Measurements from ENCODE around the gene HAPLN2. TPM values are rescaled to one million over a fixed set of nuclear protein-coding genes. Genes with fewer than 3 reads are reported as not detected.

HAPLN2 gene
- total RNA-seq, 4 donors from 2014 or later: 0.55 to 1.9 TPM; not detected in 2

DNA sequence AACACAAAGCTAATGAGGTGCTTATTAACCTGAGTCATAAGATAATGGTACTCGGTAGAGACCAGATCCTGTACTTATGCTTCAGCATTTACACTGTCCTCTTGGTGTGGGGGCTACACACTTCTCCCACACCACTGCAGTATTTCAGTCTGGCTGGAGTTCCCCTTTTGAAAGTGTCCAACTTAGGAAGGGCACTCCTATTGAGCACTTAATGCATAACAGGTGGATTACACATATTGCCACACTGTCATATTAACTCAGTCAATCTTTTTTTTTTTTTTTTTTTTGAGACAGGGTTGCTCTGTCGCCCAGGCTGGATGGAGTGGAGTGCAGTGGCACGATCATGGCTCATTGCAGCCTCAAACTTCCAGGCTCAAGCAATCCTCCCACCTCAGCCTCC, 19.4 kb upstream of the HAPLN2 start:
- in situ Hi-C loops (cut with MboI; ENCODE audit: low pct_ligation_motif_present in 1 of 4, low pct_unique_long_range_greater_than_20kb in 1 of 4, low sequenced_read_pairs in 3 of 4) (loop anchor here in 3 of 4 donors (10.0 to 25.0 kb wide), 3 partner anchors 125 to 213 kb away; no protein-coding TSS in a partner anchor), intact Hi-C loops (cut with DNase I; ENCODE audit: low total_unique reads) (no loop called here)
- no peak overlapping the region for H3K27ac ChIP-seq
- peaks cover 9 to 20% (median 17%) of the 10 kb centered on the region in 4 donors for H3K4me1 ChIP-seq
- TF ChIP-seq, protein P1, sequence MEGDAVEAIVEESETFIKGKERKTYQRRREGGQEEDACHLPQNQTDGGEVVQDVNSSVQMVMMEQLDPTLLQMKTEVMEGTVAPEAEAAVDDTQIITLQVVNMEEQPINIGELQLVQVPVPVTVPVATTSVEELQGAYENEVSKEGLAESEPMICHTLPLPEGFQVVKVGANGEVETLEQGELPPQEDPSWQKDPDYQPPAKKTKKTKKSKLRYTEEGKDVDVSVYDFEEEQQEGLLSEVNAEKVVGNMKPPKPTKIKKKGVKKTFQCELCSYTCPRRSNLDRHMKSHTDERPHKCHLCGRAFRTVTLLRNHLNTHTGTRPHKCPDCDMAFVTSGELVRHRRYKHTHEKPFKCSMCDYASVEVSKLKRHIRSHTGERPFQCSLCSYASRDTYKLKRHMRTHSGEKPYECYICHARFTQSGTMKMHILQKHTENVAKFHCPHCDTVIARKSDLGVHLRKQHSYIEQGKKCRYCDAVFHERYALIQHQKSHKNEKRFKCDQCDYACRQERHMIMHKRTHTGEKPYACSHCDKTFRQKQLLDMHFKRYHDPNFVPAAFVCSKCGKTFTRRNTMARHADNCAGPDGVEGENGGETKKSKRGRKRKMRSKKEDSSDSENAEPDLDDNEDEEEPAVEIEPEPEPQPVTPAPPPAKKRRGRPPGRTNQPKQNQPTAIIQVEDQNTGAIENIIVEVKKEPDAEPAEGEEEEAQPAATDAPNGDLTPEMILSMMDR (IDR thresholded peaks at IDR 0.05): peak in 2 of 5 experiments; percentile 12 to 15
- no peak for TF ChIP-seq EP300 (IDR thresholded peaks at IDR 0.05; ENCODE audit: low read depth)
- no peaks in the 10 kb centered on the region for H3K27me3 ChIP-seq
- 50 to 67% methylated on average over 2 to 3 of the region's 3 CpGs for WGBS, 2 donors (ENCODE audit: low coverage in 1 of 2)
- DNase-seq: no peak
- peaks cover 0 to 9% (median 0%) of the 10 kb centered on the region in 4 donors for H3K36me3 ChIP-seq
- H3K9me3 ChIP-seq: no peaks in the 10 kb centered on the region
- H3K4me3 ChIP-seq: no peak overlapping the region

DNA sequence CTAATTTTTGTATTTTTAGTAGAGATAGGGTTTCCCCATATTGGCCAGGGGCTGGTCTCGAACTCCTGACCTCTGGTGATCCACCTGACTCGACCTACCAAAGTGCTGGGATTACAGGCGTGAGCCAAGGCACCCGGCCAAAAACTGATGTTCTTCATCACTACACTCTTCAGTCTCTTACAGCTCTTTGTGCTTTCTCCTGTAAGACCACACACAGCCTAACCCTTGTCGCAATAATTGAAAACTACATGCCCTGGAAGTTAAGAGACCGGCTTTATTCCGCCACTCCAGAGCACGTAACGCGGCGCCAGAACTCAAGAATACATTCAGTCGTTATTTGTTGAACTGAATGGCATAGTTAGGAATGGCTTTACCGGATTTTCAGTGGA, 18.5 kb upstream of the HAPLN2 start:
- in situ Hi-C loops (cut with MboI; ENCODE audit: low pct_ligation_motif_present in 1 of 4, low pct_unique_long_range_greater_than_20kb in 1 of 4, low sequenced_read_pairs in 3 of 4): loop anchor here in 3 of 4 donors (10.0 to 25.0 kb wide), 3 partner anchors 126 to 213 kb away; no protein-coding TSS in a partner anchor
- H3K27ac ChIP-seq: peak overlapping the region; percentile 81 to 85 (median 83)
- peak overlapping the region; percentile 52 to 88 (median 64) for H3K4me3 ChIP-seq
- peaks cover 0 to 7% (median 0%) of the 10 kb centered on the region in 4 donors for H3K36me3 ChIP-seq
- intact Hi-C loops (cut with DNase I; ENCODE audit: low total_unique reads): no loop called here
- H3K4me1 ChIP-seq: peaks cover 9 to 20% (median 17%) of the 10 kb centered on the region in 4 donors
- 1 to 13% methylated on average over 3 to 13 of the region's 13 CpGs for WGBS, 2 donors (ENCODE audit: low coverage in 1 of 2)
- TF ChIP-seq POLR2AphosphoS5 (IDR thresholded peaks at IDR 0.05) (no peak), POLR2A (IDR thresholded peaks at IDR 0.05) (no peak), EP300 (IDR thresholded peaks at IDR 0.05; ENCODE audit: low read depth) (no peak)
- TF ChIP-seq, protein P1 (IDR thresholded peaks at IDR 0.05): no peak
- H3K27me3 ChIP-seq: no peaks in the 10 kb centered on the region
- no peak for DNase-seq
- no peaks in the 10 kb centered on the region for H3K9me3 ChIP-seq

DNA sequence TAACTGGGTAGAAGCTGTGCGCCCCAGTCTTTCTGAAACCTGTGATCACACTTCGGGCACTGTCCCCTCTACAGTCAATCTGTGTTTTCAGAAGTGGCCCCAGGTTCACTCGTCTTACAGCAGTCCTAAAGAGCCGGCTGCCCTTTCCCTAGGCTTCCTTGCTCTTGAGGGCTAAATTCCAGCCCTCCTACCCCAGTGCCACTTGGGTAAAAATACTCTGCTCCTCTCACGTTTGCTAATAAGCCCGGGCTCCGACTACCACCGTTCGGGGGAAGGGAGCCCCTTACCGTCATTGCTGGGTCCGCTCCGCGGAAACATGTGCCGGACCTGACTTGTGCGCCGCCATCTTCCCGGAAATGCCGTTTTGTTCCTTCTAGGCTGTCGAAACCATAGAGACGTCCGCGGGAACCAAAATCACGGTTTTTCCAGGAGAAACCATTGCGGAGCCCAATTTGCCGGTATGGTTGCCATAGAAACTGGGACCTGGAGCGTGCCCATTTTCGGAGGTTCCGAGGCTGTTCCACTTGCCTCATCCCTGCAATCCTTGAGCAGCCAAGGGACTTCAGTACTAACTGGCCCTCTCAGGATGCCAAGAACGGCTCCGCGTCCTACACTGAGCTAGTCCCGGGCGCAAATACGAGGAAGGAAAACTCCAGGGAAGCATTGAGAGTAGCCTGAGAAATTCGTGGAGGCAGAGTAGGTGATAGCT, 17.9 kb upstream of the HAPLN2 start, which contains the start of gene GPATCH4:
Gene GPATCH4, minus strand, starts transcription at position 358 of the 709 bp plus-strand sequence.
- DNase-seq: peak; percentile 79
- peak within 1 kb of the TSS; percentile 52 to 88 (median 64) for H3K4me3 ChIP-seq
- peaks cover 0 to 2% (median 0%) of the 10 kb centered on the region in 4 donors for H3K36me3 ChIP-seq
- WGBS, 2 donors (ENCODE audit: low coverage in 1 of 2): 0% methylated on average over 1 to 35 of the region's 35 CpGs
- in situ Hi-C loops (cut with MboI; ENCODE audit: low pct_ligation_motif_present in 1 of 4, low pct_unique_long_range_greater_than_20kb in 1 of 4, low sequenced_read_pairs in 3 of 4) (loop anchor here in 3 of 4 donors (10.0 to 25.0 kb wide), 3 partner anchors 126 to 214 kb away; no protein-coding TSS in a partner anchor), intact Hi-C loops (cut with DNase I; ENCODE audit: low total_unique reads) (no loop called here)
- H3K27me3 ChIP-seq: no peaks in the 10 kb centered on the region
- peak within 1 kb of the TSS; percentile 81 to 85 (median 83) for H3K27ac ChIP-seq
- H3K9me3 ChIP-seq: no peaks in the 10 kb centered on the region
- TF ChIP-seq POLR2A (IDR thresholded peaks at IDR 0.05): peak; percentile 42
- TF ChIP-seq, protein P1 (IDR thresholded peaks at IDR 0.05): no peak
- TF ChIP-seq POLR2AphosphoS5 (IDR thresholded peaks at IDR 0.05): peak; percentile 34 to 62 (median 42)
- no peak for TF ChIP-seq EP300 (IDR thresholded peaks at IDR 0.05; ENCODE audit: low read depth)
- peaks cover 9 to 20% (median 17%) of the 10 kb centered on the region in 4 donors for H3K4me1 ChIP-seq

DNA sequence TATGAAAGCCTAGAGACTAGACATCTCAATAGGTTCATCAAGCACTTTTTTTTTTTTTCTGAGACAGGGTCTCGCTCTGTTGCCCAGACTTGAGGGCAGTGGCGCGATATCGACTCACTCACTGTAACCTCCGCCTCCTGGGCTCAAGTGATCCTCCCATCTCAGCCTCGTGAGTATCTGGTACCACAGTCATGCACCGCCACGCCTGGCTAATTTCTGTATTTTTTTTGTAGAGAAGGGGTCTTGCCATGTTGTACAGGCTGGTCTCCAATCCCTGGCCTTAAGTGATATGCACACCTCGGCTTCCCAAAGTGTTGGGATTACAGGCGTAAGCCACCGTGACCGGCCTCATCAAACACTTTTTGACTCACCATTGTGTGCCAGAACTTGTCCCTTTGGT, 17.3 kb upstream of the HAPLN2 start:
- Histone ChIP-seq H3K27me3 (no peaks in the 10 kb centered on the region), H3K36me3 (no peaks in the 10 kb centered on the region), H3K27ac (peak overlapping the region; percentile 81 to 85 (median 83)), H3K9me3 (no peaks in the 10 kb centered on the region), H3K4me1 (peaks cover 9 to 20% (median 17%) of the 10 kb centered on the region in 4 donors), H3K4me3 (peak overlapping the region in 3 of 4 donors; percentile 52 to 88 (median 63))
- no peak for TF ChIP-seq POLR2A (IDR thresholded peaks at IDR 0.05)
- no peak for TF ChIP-seq POLR2AphosphoS5 (IDR thresholded peaks at IDR 0.05)
- TF ChIP-seq EP300 (IDR thresholded peaks at IDR 0.05; ENCODE audit: low read depth): no peak
- TF ChIP-seq, protein P1 (IDR thresholded peaks at IDR 0.05): no peak
- in situ Hi-C loops (cut with MboI; ENCODE audit: low pct_ligation_motif_present in 1 of 4, low pct_unique_long_range_greater_than_20kb in 1 of 4, low sequenced_read_pairs in 3 of 4) (loop anchor here in 3 of 4 donors (10.0 to 25.0 kb wide), 3 partner anchors 127 to 215 kb away; no protein-coding TSS in a partner anchor), intact Hi-C loops (cut with DNase I; ENCODE audit: low total_unique reads) (no loop called here)
- 26 to 68% methylated on average over 4 to 12 of the region's 12 CpGs for WGBS, 2 donors (ENCODE audit: low coverage in 1 of 2)
- no peak for DNase-seq

Data from transverse colon (tissue), 4 donors.